ENCODE data around the gene SND1.

SND1 gene

DNA sequence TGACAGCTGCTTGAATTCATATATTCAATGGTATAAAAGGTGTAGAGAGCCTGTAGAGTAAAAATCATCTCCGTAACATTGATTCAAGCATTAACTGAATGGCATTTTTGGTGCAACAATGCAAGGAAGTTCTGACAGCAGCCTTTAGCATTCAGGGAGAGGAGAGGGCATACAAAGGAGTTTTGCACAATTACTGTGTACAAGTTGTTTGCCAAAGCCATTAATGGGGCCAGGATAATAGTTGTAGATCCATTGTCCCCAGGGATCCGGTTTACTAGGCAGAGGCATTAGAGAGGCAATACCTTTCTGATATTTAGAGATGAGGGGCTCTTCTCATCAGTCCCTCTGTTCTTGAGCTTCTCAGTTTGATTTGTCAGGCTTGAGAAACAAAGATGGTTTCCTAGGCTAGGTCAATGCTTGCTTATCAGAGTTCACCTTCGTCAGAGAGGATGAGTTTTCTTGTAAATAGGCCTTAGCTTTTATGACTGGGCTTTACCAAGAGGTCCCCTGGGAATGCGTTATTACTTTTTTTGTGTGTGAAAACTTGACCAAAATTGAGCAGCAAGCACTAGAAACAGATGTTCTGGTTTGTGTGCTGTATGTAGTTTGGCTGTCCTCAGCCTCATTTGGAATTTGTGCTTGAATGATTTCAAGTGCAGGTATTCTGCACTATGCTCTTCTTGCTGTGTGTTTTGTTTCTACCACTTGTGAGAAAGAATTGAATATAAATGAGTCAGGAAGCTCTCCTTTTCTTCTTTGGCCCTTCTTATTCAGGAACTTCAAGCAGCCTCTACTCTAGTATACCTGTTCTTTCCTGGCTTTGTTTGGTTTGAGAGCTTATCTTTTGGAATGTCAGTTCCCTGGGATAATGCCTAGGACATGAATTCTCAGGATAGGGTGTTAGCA lies 32.0 kb downstream of the SND1 start:
- no peak for TF ChIP-seq GATA1 (IDR thresholded peaks at IDR 0.05; ENCODE audit: low read depth, low read length)
- TF ChIP-seq POLR2A (IDR thresholded peaks at IDR 0.05; ENCODE audit: low read length), result no peak
- DNase-seq, result no peak

- DNase-seq, result no peak
- no peak for TF ChIP-seq GATA1 (IDR thresholded peaks at IDR 0.05; ENCODE audit: low read depth, low read length)
- no peak for TF ChIP-seq POLR2A (IDR thresholded peaks at IDR 0.05; ENCODE audit: low read length)
Observed at GRCh38 chr7:127689194-127689772, 37.3 kb downstream of the SND1 start.

- no peak for TF ChIP-seq GATA1 (IDR thresholded peaks at IDR 0.05; ENCODE audit: low read depth, low read length)
- TF ChIP-seq POLR2A (IDR thresholded peaks at IDR 0.05; ENCODE audit: low read length), result no peak
- no peak for DNase-seq
Observed at GRCh38 chr7:127690337-127690736, 38.3 kb downstream of the SND1 start.

DNA sequence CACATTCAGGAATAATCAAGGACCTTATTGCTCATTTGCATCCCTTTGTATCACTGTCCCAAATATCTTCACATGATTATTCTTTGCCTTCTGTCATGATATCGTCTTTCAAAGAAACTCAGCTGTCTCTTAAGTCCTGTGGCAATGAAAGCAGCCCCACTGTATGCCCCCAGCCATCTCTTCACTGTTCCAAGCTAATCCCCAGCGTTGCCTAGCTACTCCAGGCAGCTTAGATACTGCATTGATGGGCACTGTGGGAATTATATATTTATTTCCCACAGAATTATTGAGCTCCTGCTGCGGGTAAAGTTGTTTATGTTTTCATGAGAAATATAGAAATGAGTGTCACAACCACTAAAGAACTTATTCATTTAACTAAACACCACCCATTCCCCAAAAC lies 38.8 kb downstream of the SND1 start:
- TF ChIP-seq GATA1 (IDR thresholded peaks at IDR 0.05; ENCODE audit: low read depth, low read length) (no peak), POLR2A (IDR thresholded peaks at IDR 0.05; ENCODE audit: low read length) (no peak)
- no peak for DNase-seq

DNA sequence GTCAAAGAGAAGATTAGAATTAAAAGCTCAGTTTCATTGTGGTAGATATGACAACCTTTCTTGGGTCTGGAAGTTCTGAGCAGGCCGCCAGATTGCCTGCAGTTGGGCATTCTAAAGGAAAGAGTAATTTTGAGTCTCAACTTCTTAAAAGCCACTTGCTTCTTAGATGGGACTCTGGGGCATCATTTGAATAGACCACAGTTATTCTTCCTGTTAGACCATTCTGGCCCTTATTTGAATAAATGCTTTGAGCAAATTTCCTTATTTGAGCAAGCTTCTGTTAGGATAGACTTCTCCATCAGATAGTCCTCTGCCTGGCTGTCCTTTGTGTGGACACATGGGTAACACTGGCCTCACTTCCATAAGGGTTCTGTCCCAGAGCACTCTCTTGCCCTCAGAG lies 40.2 kb downstream of the SND1 start:
- DNase-seq, result no peak
- TF ChIP-seq GATA1 (IDR thresholded peaks at IDR 0.05; ENCODE audit: low read depth, low read length), result no peak
- no peak for TF ChIP-seq POLR2A (IDR thresholded peaks at IDR 0.05; ENCODE audit: low read length)

DNA sequence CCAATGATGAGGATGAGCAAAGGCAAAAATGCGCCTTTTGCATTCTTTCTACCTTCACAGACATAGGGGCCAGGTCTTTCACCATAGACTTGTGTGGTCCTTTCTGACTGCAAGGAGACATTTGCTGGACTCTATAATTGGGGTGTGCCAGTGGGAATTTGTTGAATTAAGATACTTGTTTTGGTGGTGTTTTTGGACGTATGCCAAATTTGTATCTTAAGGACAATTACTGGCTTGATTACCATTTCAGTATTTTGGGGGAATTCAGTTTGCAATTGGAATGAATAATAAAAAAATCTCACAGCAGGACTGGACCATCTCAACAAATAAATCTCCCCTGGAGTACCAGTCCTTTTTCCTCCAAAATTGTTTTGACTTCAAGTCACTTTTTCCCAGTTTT lies 47.9 kb downstream of the SND1 start:
- no peak for TF ChIP-seq POLR2A (IDR thresholded peaks at IDR 0.05; ENCODE audit: low read length)
- TF ChIP-seq GATA1 (IDR thresholded peaks at IDR 0.05; ENCODE audit: low read depth, low read length), result no peak
- DNase-seq, result peak in 1 of 2 experiments; percentile 4

DNA sequence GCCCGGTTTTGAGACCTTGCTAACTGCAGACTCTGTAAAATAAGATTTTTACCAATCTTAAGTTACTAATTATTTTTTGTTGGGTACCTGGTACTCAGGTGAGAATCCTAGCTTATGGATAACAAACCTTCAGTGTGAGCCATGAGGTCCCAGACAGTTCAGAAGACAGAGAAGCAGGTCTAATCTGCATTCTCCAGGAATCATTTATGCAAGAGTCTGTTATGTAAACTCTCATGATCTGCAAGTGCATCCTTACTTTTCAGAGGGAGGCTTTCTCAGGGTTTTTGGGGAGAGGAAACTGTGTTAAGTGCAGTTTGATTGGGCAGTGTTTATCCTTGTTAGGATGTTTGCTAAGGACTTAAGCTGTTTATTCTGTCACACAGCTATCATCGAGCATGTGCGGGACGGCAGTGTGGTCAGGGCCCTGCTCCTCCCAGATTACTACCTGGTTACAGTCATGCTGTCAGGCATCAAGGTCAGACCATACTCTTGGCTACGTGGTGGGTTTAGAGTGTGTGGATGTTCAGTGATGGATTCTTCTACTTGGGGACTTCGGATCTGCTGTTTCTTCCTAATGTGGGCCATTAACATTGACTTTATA lies 50.2 kb downstream of the SND1 start:
- TF ChIP-seq GATA1 (IDR thresholded peaks at IDR 0.05; ENCODE audit: low read depth, low read length) (no peak), POLR2A (IDR thresholded peaks at IDR 0.05; ENCODE audit: low read length) (no peak)
- DNase-seq, result no peak

- TF ChIP-seq POLR2A (IDR thresholded peaks at IDR 0.05; ENCODE audit: low read length) (no peak), GATA1 (IDR thresholded peaks at IDR 0.05; ENCODE audit: low read depth, low read length) (no peak)
- DNase-seq, result no peak
Observed at GRCh38 chr7:127702938-127703337, 50.9 kb downstream of the SND1 start.

DNA sequence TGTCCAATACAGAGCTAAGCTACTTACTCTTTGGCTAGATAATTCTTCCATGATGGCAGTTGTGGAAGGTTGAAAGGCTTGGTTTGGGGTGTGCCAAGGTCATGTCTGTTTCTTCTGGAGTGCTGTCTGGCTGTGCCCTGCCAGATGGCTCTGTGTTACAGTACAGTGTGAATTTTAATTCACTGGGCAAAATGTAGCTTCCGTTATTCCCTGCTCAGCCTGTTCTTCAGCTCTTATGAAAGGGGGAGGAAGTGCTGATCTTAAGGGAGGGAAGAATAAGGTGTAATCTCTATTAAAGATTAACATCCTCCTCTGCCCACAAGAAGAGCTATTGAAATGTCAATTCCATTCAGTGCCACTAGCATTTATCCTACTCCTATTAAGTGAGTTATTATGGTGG lies 52.2 kb downstream of the SND1 start:
- no peak for DNase-seq
- no peak for TF ChIP-seq POLR2A (IDR thresholded peaks at IDR 0.05; ENCODE audit: low read length)
- TF ChIP-seq GATA1 (IDR thresholded peaks at IDR 0.05; ENCODE audit: low read depth, low read length), result no peak

DNA sequence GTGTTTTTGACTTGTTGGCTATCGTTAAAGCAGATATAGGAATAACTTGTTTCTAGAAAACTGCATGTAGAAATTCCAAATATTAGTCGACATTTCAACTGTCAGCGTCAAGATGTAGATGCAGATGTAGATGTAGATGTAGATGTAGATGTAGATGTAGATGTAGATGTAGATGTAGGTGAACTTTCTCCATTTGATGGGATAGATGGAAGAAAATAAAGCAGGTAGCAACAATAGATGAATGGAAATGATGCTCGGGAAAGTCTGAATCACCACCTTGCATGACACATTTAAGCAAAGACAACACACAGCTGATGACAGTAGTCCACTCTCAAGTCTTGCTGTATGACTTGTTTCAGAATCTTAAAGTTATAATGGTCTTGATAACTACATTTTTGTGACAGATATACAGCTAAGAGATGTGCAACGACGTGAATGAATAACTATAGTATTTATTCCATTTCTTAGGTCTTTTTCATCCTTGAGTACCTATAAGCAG lies 53.5 kb downstream of the SND1 start:
- TF ChIP-seq GATA1 (IDR thresholded peaks at IDR 0.05; ENCODE audit: low read depth, low read length), result no peak
- no peak for TF ChIP-seq POLR2A (IDR thresholded peaks at IDR 0.05; ENCODE audit: low read length)
- no peak for DNase-seq

- DNase-seq, result no peak
- no peak for TF ChIP-seq GATA1 (IDR thresholded peaks at IDR 0.05; ENCODE audit: low read depth, low read length)
- no peak for TF ChIP-seq POLR2A (IDR thresholded peaks at IDR 0.05; ENCODE audit: low read length)
Observed at GRCh38 chr7:127706766-127707165, 54.8 kb downstream of the SND1 start.

- no peak for DNase-seq
- TF ChIP-seq GATA1 (IDR thresholded peaks at IDR 0.05; ENCODE audit: low read depth, low read length) (no peak), POLR2A (IDR thresholded peaks at IDR 0.05; ENCODE audit: low read length) (no peak)
Observed at GRCh38 chr7:127708201-127708600, 56.2 kb downstream of the SND1 start.

DNA sequence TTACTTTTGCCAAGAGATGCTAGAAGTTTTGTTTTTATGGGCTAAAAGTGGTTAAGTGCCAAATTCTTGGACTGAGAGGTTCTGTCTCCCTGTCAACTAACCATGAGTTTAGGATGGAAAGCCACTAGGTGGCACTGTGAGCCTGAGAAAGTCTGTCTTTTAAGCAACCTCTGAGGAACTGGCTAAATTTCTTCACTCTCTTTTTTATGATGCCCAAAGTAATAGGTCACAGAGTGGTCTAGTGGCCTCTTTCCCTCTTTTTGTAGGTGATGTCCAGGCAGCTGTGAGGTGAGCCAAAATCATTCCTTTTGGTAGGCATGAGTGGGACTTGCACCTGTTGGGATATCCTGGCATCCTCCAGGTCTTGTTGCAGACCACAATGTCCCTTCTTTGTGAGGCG lies 56.8 kb downstream of the SND1 start:
- peak; percentile 86 to 91 for DNase-seq

GRCh38 chr7:127710635-127711034 lies 58.6 kb downstream of the SND1 start:
- TF ChIP-seq POLR2A (IDR thresholded peaks at IDR 0.05; ENCODE audit: low read length) (no peak), GATA1 (IDR thresholded peaks at IDR 0.05; ENCODE audit: low read depth, low read length) (no peak)
- DNase-seq, result no peak

More for the DNA sequence above, 56.8 kb downstream of the SND1 start:
- no peak for TF ChIP-seq POLR2A (IDR thresholded peaks at IDR 0.05; ENCODE audit: low read length)
- no peak for TF ChIP-seq GATA1 (IDR thresholded peaks at IDR 0.05; ENCODE audit: low read depth, low read length)

All from erythroblast (primary cell).